ENCODE results near the gene UBE2U.

- TF ChIP-seq GATA2 (IDR thresholded peaks at IDR 0.05; ENCODE audit: low read depth, low read length) (no peak), GATA3 (IDR thresholded peaks at IDR 0.05; ENCODE audit: low read depth, low read length) (no peak)
Observed at GRCh38 chr1:64220241-64220640, 16.8 kb downstream of the UBE2U start.
